Fibroblast of mammary gland (primary cell): ENCODE measurements around the gene GKAP1.

Experiments used
- DNase-seq: peaks from one replicate; pipeline ENCODE4 v3.0.0-alpha.2; 2010; ENCODE audit warnings: low read depth
- H3K4me3 ChIP-seq: 2 replicates; pipeline ENCODE4 v1.5.1; 2011; ENCODE audit warnings: low read depth, mild to moderate bottlenecking, low read length, moderate library complexity; ENCODE audit not compliant: control insufficient read depth
- TF ChIP-seq, protein P1 (sequence below): conservative IDR thresholded peaks from 2 replicates; pipeline ENCODE4 v1.5.1; 2011; ENCODE audit warnings: low read depth, low read length, inconsistent platforms; ENCODE audit not compliant: control insufficient read depth, insufficient read depth

The GKAP1 gene

DNA sequence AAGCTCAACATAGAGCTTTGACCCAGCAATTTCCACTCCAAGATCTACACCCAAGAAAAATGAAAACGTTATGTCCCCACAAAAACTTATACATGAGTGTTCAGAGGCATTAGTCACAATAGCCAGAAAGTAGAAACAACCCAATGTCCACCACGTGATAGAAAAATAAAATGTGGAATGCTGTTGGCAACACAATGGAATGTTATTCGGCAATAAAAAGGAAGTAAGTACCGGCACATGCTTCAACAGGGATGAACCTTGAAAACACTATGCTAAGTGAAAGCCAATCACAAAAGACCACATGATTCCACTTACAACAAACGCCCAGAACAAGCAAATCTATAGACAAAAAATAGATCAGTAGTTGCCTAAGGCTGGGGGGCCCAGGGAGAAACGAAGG, 115.8 kb downstream of the GKAP1 start:
- H3K4me3 ChIP-seq: no peak overlapping the region
- DNase-seq: peak; percentile 84
- TF ChIP-seq, protein P1, sequence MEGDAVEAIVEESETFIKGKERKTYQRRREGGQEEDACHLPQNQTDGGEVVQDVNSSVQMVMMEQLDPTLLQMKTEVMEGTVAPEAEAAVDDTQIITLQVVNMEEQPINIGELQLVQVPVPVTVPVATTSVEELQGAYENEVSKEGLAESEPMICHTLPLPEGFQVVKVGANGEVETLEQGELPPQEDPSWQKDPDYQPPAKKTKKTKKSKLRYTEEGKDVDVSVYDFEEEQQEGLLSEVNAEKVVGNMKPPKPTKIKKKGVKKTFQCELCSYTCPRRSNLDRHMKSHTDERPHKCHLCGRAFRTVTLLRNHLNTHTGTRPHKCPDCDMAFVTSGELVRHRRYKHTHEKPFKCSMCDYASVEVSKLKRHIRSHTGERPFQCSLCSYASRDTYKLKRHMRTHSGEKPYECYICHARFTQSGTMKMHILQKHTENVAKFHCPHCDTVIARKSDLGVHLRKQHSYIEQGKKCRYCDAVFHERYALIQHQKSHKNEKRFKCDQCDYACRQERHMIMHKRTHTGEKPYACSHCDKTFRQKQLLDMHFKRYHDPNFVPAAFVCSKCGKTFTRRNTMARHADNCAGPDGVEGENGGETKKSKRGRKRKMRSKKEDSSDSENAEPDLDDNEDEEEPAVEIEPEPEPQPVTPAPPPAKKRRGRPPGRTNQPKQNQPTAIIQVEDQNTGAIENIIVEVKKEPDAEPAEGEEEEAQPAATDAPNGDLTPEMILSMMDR: no peak

DNA sequence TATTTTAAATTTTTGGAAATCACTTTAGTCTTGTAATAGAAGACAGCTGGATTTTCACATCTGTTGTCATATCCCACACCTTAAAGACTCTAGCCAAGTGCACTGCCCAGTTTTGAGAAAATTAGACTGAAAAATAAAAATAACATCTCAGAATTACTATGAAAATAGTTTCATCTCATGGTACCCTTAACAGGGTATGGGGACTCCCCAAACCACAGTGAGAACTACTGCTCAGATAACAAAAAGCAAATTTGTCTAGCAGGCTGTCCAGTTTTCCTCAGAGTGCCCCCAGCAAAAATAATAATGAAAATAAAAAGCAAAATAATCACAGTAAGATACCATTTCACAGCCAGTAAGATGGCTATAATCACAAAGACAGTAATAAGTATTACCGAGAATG, 116.3 kb downstream of the GKAP1 start:
- TF ChIP-seq, protein P1: no peak
- no peak for DNase-seq
- no peak overlapping the region for H3K4me3 ChIP-seq

DNA sequence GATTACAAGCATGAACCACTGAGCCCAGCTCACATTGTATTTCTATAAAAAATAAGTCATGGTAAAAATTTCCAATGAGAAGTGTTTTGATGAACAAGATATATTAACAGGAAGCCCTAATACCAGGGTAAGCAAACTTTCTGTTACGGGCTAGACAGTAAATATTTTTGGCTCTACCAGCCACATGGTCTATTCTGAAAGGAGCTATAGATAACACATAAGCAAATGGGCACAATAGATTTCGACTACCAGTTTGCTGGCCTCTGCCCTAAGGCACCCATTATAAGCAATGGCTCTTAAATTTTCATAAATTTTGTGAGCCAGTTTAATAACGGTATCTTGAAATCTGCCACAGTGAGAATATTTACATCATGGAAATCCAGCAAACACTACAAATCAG, 118.0 kb downstream of the GKAP1 start:
- no peak overlapping the region for H3K4me3 ChIP-seq
- TF ChIP-seq, protein P1: no peak
- no peak for DNase-seq

DNA sequence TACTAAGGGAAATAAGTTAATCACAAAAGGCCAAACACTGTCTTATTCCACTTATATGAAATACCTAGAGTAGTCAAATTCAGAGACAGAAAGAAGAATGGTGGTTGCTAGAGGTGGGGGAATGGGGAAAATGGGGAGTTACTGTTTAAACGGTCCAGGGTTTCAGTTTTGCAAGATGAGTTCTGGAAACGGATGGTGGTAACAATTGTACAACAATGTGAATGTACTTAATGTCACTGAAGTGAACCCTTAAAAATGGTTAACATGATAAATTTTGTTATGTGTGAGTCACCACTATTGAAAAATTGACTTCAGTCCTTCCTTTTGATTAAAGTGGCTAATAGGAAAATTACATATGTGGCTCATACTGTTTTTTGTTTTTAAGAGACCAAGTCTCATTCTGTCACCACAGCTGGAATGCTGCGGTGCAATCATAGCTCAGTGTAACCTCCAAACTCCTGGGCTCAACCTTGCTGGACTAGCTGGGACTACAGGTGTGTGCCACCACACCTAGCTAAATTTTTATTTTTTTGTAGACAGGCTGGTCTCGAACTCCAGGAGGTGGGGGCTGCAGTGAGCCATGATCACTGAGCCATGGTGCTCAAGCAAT, 118.5 kb downstream of the GKAP1 start:
- TF ChIP-seq, protein P1: no peak
- DNase-seq: no peak
- no peak overlapping the region for H3K4me3 ChIP-seq

DNA sequence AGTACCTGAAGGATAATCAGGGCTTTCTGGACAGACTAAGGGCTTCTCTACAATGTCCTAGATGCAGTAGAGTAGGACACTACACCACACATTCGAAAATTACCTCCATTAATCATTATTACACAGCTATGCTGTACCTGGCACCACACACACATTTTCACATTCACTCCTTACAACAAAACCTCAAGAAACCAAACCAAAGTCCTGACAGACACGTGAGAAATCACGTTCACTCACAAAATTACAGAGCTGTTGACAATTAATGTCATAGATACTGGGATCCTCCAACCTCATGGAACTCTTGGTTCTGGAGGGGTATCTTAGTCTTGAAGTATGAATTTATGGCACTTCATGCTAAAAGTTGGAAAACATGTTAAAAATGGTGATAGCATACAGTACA, 126.1 kb downstream of the GKAP1 start:
- DNase-seq: no peak
- H3K4me3 ChIP-seq: no peak overlapping the region
- TF ChIP-seq, protein P1: no peak
